Stimulated activated CD8-positive, alpha-beta memory T cell treated with anti-CD3 and anti-CD28 coated beads, Interleukin-15, amount 100 ng/mL, for 4 hours (primary cell): ENCODE data around the gene RIMKLA.

ENCODE experiments used
- DNase-seq, 2 donors: peaks; one replicate each; pipeline ENCODE4 v3.0.0-alpha.2; 2020; ENCODE audit warnings: low read depth in 2 of 2

The RIMKLA gene

GRCh38 chr1:42370876-42371549 lies 9.6 kb upstream of the RIMKLA start:
- no peak for DNase-seq

GRCh38 chr1:42372796-42373195 lies 7.8 kb upstream of the RIMKLA start:
- DNase-seq, result no peak

GRCh38 chr1:42379794-42380585 lies 602 bp upstream of the RIMKLA start:
- no peak for DNase-seq

- DNase-seq, result no peak
Observed at GRCh38 chr1:42381280-42381673, 685 bp downstream of the RIMKLA start.

GRCh38 chr1:42385283-42385682 lies 4.7 kb downstream of the RIMKLA start:
- no peak for DNase-seq

GRCh38 chr1:42386051-42386450 lies 5.5 kb downstream of the RIMKLA start:
- no peak for DNase-seq

GRCh38 chr1:42392255-42392654 lies 11.7 kb downstream of the RIMKLA start:
- DNase-seq, result no peak

GRCh38 chr1:42392967-42393848 lies 12.6 kb downstream of the RIMKLA start:
- no peak for DNase-seq

- no peak for DNase-seq
Observed at GRCh38 chr1:42399315-42400100, 18.9 kb downstream of the RIMKLA start.

GRCh38 chr1:42403880-42404400 lies 23.3 kb downstream of the RIMKLA start:
- DNase-seq, result no peak

GRCh38 chr1:42414551-42415496 lies 34.2 kb downstream of the RIMKLA start:
- no peak for DNase-seq

- DNase-seq, result no peak
Observed at GRCh38 chr1:42417166-42417565, 36.6 kb downstream of the RIMKLA start.

GRCh38 chr1:42418516-42418915 lies 37.9 kb downstream of the RIMKLA start:
- DNase-seq, result no peak

- no peak for DNase-seq
Observed at GRCh38 chr1:42419126-42419821, 38.7 kb downstream of the RIMKLA start.

- DNase-seq, result no peak
Observed at GRCh38 chr1:42420121-42420520, 39.5 kb downstream of the RIMKLA start.

- no peak for DNase-seq
Observed at GRCh38 chr1:42420911-42421585, 40.5 kb downstream of the RIMKLA start.

GRCh38 chr1:42422737-42423136 lies 42.1 kb downstream of the RIMKLA start:
- DNase-seq, result no peak

- DNase-seq, result no peak
Observed at GRCh38 chr1:42423681-42424080, 43.1 kb downstream of the RIMKLA start.

GRCh38 chr1:42424201-42424600 lies 43.6 kb downstream of the RIMKLA start:
- DNase-seq, result no peak
